ENCODE results near the gene SMYD2. TPM values are rescaled to one million over a fixed set of nuclear protein-coding genes. Genes with fewer than 3 reads are reported as not detected.

SMYD2 gene
- total RNA-seq, 1 donor from 2014 or later: 34.8 TPM

- peaks cover 4% of the 10 kb centered on the region for H3K27me3 Mint-ChIP-seq (ENCODE audit: low read depth)
- peaks cover 6% of the 10 kb centered on the region for H3K4me1 Mint-ChIP-seq
- H3K27ac Mint-ChIP-seq: no peak overlapping the region
- no peak for DNase-seq (ENCODE audit: low spot score in 2 of 2, unreplicated experiment in 2 of 2)
- no peaks in the 10 kb centered on the region for H3K9me3 Mint-ChIP-seq
- no peak for TF ChIP-seq CTCF (IDR thresholded peaks at IDR 0.05; ENCODE audit: unreplicated experiment)
- H3K36me3 Mint-ChIP-seq: no peaks in the 10 kb centered on the region
- H3K4me3 Mint-ChIP-seq: no peak overlapping the region
Observed at GRCh38 chr1:214264196-214264595, 16.8 kb upstream of the SMYD2 start.

DNA sequence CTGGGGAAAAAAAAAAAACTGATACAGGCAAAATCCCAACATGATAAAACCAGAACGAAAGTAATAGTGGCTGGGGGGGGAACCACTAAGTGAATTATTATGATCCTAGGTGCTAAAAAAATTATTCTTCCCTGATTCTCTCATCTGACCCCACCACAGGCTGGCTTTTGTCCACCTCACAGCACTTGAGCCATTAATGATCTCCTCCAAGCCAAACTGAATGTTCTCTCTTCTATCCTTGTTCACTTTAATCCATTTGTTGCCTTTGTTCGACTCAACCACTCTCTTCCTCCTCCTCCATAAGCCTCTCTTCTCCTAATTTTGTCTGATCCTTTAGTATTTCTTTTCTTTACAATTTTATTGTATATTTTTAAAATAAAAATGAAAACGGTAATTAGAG, 16.0 kb upstream of the SMYD2 start:
- no peak for DNase-seq (ENCODE audit: low spot score in 2 of 2, unreplicated experiment in 2 of 2)
- no peaks in the 10 kb centered on the region for H3K9me3 Mint-ChIP-seq
- no peaks in the 10 kb centered on the region for H3K36me3 Mint-ChIP-seq
- no peak for TF ChIP-seq CTCF (IDR thresholded peaks at IDR 0.05; ENCODE audit: unreplicated experiment)
- H3K4me3 Mint-ChIP-seq: no peak overlapping the region
- H3K4me1 Mint-ChIP-seq: peaks cover 6% of the 10 kb centered on the region
- H3K27ac Mint-ChIP-seq: no peak overlapping the region
- H3K27me3 Mint-ChIP-seq (ENCODE audit: low read depth): peaks cover 4% of the 10 kb centered on the region

DNA sequence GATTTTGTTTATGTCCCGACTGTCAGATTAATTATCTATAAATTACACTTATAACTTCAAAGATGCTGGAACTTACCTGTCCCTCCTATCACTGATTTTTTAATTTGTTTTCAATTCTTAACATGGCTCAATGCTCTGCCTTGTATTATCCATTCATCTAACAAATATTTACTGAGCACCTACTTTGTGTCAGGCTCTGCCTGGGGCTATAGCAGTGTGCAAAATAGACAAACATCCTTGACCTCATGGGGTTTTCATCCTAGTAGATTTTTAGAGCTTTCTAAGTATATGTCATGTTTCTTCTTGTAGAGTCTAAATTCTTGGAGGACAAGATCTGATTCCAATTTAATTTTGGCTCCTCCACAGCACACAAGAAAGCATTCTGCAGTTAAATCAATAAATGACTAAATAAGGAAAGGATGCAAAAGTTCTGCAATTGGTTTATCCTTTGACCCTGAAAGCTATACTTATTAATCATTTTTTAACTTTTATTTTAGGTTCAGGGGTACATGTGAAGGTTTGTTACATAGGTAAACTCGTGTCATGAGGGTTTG, 10.8 kb upstream of the SMYD2 start:
- peaks cover 15% of the 10 kb centered on the region for H3K4me1 Mint-ChIP-seq
- no peak overlapping the region for H3K27ac Mint-ChIP-seq
- no peak for DNase-seq (ENCODE audit: low spot score in 2 of 2, unreplicated experiment in 2 of 2)
- H3K9me3 Mint-ChIP-seq: no peaks in the 10 kb centered on the region
- no peak overlapping the region for H3K4me3 Mint-ChIP-seq
- no peaks in the 10 kb centered on the region for H3K27me3 Mint-ChIP-seq (ENCODE audit: low read depth)
- no peaks in the 10 kb centered on the region for H3K36me3 Mint-ChIP-seq
- no peak for TF ChIP-seq CTCF (IDR thresholded peaks at IDR 0.05; ENCODE audit: unreplicated experiment)

GRCh38 chr1:214271174-214271858, 9.6 kb upstream of the SMYD2 start:
- H3K4me1 Mint-ChIP-seq: peaks cover 15% of the 10 kb centered on the region
- no peaks in the 10 kb centered on the region for H3K9me3 Mint-ChIP-seq
- H3K4me3 Mint-ChIP-seq: no peak overlapping the region
- DNase-seq (ENCODE audit: low spot score in 2 of 2, unreplicated experiment in 2 of 2): no peak
- H3K36me3 Mint-ChIP-seq: no peaks in the 10 kb centered on the region
- no peak for TF ChIP-seq CTCF (IDR thresholded peaks at IDR 0.05; ENCODE audit: unreplicated experiment)
- H3K27me3 Mint-ChIP-seq (ENCODE audit: low read depth): no peaks in the 10 kb centered on the region
- H3K27ac Mint-ChIP-seq: peak overlapping the region; percentile 49

- Mint-ChIP-seq H3K4me1 (peaks cover 20% of the 10 kb centered on the region), H3K36me3 (no peaks in the 10 kb centered on the region), H3K27ac (peak overlapping the region; percentile 27), H3K4me3 (no peak overlapping the region), H3K27me3 (ENCODE audit: low read depth) (no peaks in the 10 kb centered on the region), H3K9me3 (no peaks in the 10 kb centered on the region)
- no peak for TF ChIP-seq CTCF (IDR thresholded peaks at IDR 0.05; ENCODE audit: unreplicated experiment)
- DNase-seq (ENCODE audit: low spot score in 2 of 2, unreplicated experiment in 2 of 2): no peak
Observed at GRCh38 chr1:214271995-214272731, 8.8 kb upstream of the SMYD2 start.

Data from mesothelial cell of epicardium (in vitro differentiated cells).